ENCODE data around the gene PTBP3. TPM values are rescaled to one million over a fixed set of nuclear protein-coding genes. Genes with fewer than 3 reads are reported as not detected.

The PTBP3 gene
- total RNA-seq, 1 experiment from 2014 or later, result 141 TPM

DNA sequence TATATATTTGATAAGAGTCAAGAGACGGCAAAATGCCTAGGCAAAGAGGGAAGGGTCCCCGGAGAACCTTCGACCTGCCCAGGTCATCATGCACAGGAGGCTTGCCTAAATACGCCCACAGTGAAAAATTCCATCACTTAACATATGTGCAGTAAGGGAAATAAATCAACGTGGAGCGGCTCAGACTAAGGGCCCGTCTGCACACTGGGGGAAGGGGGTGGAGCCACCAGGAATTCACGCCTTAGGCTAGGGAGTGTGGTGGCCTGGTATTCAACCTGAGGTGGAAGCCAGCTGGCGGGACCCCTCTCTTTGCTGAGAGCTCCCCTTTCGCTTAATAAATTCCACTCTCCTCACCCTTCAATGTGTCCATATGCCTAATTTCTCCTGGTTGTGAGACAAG, 8.3 kb downstream of the PTBP3 start:
- no peak for DNase-seq
- H3K4me1 ChIP-seq (replicated peaks; ENCODE audit: insufficient read depth), result peaks cover 48% of the 10 kb centered on the region
- peaks cover 22% of the 10 kb centered on the region for H3F3A ChIP-seq (ENCODE audit: insufficient read depth, low read depth)
- no peak overlapping the region for H3K4me3 ChIP-seq
- no peaks in the 10 kb centered on the region for H3K27me3 ChIP-seq (ENCODE audit: insufficient read depth, low read depth)
- intact Hi-C loops (cut with micrococcal nuclease; ENCODE audit: unreplicated experiment), result no loop called here
- BruUV-seq (replicated peaks), result no TSS peak
- no peak overlapping the region for H3K4me2 ChIP-seq
- H3K27ac ChIP-seq, result no peak overlapping the region
- H3K9me3 ChIP-seq (ENCODE audit: insufficient read depth, low read depth), result no peaks in the 10 kb centered on the region; the same call in 1 of the 2 replicates
- H3K79me2 ChIP-seq (ENCODE audit: low read depth), result peaks cover 99% of the 10 kb centered on the region
- POLR2A ChIA-PET (ENCODE audit: unreplicated experiment), result no interaction called here
- CTCF ChIA-PET, result no interaction called here
- no peak overlapping the region for H2AFZ ChIP-seq
- TF ChIP-seq CTCF (conservative IDR thresholded peaks at IDR 0.05) (no peak), EZH2 (IDR thresholded peaks at IDR 0.05; ENCODE audit: low read depth) (no peak)
- H3K9me2 ChIP-seq (ENCODE audit: insufficient read depth), result no peaks in the 10 kb centered on the region
- H3K36me3 ChIP-seq (ENCODE audit: low read depth), result peaks cover 13% of the 10 kb centered on the region
- peaks cover 30% of the 10 kb centered on the region; the same call in 1 of the 2 replicates for H4K20me1 ChIP-seq (ENCODE audit: insufficient read depth)

DNA sequence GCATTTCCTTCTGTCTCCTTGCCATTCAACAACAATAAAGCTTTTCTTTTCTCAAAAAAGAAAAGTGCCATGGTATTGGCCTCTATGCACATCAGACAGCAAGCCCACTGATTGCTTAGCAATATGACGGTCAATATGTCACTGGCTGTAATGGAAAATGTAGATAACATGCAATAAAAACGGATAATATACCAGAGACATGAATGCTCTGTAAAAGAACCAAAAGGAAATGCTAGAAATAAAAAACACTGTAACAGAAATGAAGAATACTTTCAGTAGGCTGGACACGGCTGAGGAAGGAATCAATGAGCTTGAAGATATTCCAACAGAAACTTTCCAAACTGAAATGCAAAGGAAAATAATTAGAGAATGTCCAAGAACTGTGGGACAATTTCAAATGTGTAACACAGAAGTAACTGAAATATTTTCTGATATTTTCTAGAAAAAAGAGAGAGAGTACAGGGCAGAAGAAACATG, 10.0 kb downstream of the PTBP3 start:
- CTCF ChIA-PET, result interaction anchor here (0.6 kb wide), 1 partner anchor 145 kb away, joined by 4 read pairs; no protein-coding TSS in a partner anchor

DNA sequence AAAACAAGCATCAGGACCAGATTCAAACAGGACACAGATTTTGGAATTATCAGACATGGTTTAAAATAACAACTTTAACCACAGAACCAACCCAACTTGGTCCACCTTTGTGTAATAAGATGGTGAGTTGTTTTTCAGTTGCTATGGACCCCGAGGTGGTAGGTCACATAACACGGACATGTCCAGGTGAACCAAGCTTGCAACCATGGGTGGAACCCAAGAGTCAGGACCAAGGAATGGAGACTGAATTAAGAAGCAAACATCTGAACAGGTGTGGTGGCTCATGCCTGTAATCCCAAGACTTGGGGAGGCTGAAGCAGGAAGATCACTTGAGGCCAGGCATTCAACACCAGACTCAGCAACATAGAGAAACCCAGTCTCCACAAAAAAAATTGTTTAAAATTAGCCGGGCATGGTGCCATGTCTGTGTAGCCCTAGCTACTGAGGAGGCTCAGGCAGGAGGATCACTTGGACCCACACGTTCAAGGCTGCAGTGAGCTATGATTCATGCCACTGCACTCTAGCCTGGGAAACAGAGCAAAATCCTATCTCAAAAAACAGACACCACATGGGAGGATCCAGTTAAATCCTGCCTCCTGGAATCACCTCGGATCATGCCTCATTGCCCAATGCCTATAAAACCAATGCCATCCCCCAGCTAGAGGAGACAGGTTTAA, 10.6 kb downstream of the PTBP3 start:
- Histone ChIP-seq H3K9me2 (ENCODE audit: insufficient read depth) (no peaks in the 10 kb centered on the region), H3K4me3 (no peak overlapping the region), H2AFZ (no peak overlapping the region), H3K36me3 (ENCODE audit: low read depth) (peaks cover 12% of the 10 kb centered on the region; the same call in 1 of the 2 replicates), H3F3A (ENCODE audit: insufficient read depth, low read depth) (peaks cover 18% of the 10 kb centered on the region; the same call in 1 of the 2 replicates), H4K20me1 (ENCODE audit: insufficient read depth) (peaks cover 24% of the 10 kb centered on the region; the same call in 1 of the 2 replicates), H3K4me2 (no peak overlapping the region), H3K9me3 (ENCODE audit: insufficient read depth, low read depth) (no peaks in the 10 kb centered on the region; the same call in 1 of the 2 replicates), H3K27me3 (ENCODE audit: insufficient read depth, low read depth) (no peaks in the 10 kb centered on the region), H3K4me1 (replicated peaks; ENCODE audit: insufficient read depth) (peaks cover 27% of the 10 kb centered on the region), H3K79me2 (ENCODE audit: low read depth) (peaks cover 98% of the 10 kb centered on the region), H3K27ac (0 out of 2 replicates have a peak overlapping the region, but pooled peaks have one; percentile 5)
- ChIA-PET POLR2A (ENCODE audit: unreplicated experiment) (interaction anchor here (0.6 kb wide), 1 partner anchor 9 kb away, joined by 5 read pairs; no protein-coding TSS in a partner anchor), CTCF (interaction anchor here (0.6 kb wide), 1 partner anchor 145 kb away, joined by 4 read pairs; no protein-coding TSS in a partner anchor)
- TF ChIP-seq EZH2 (IDR thresholded peaks at IDR 0.05; ENCODE audit: low read depth), result no peak
- no peak for TF ChIP-seq CTCF (conservative IDR thresholded peaks at IDR 0.05)
- intact Hi-C loops (cut with micrococcal nuclease; ENCODE audit: unreplicated experiment), result no loop called here
- BruUV-seq (replicated peaks), result no TSS peak
- no peak for DNase-seq

More for the DNA sequence above, 10.0 kb downstream of the PTBP3 start:
- Histone ChIP-seq H3K9me2 (ENCODE audit: insufficient read depth) (no peaks in the 10 kb centered on the region), H3K27ac (peak overlapping the region; percentile 45; the same call in 1 of the 2 replicates), H3K4me3 (no peak overlapping the region), H3K9me3 (ENCODE audit: insufficient read depth, low read depth) (no peaks in the 10 kb centered on the region; the same call in 1 of the 2 replicates), H3K79me2 (ENCODE audit: low read depth) (peaks cover 98% of the 10 kb centered on the region), H3K4me2 (peak overlapping the region; percentile 15), H3K27me3 (ENCODE audit: insufficient read depth, low read depth) (no peaks in the 10 kb centered on the region), H3K36me3 (ENCODE audit: low read depth) (peaks cover 12% of the 10 kb centered on the region; the same call in 1 of the 2 replicates), H3F3A (ENCODE audit: insufficient read depth, low read depth) (peaks cover 19% of the 10 kb centered on the region), H3K4me1 (replicated peaks; ENCODE audit: insufficient read depth) (peaks cover 33% of the 10 kb centered on the region), H4K20me1 (ENCODE audit: insufficient read depth) (peaks cover 18% of the 10 kb centered on the region; the same call in 1 of the 2 replicates), H2AFZ (no peak overlapping the region)
- POLR2A ChIA-PET (ENCODE audit: unreplicated experiment), result interaction anchor here (0.7 kb wide), 1 partner anchor 213 kb away, joined by 3 read pairs; no protein-coding TSS in a partner anchor
- BruUV-seq (replicated peaks), result no TSS peak
- no peak for TF ChIP-seq CTCF (conservative IDR thresholded peaks at IDR 0.05)
- TF ChIP-seq EZH2 (IDR thresholded peaks at IDR 0.05; ENCODE audit: low read depth), result no peak
- no peak for DNase-seq
- intact Hi-C loops (cut with micrococcal nuclease; ENCODE audit: unreplicated experiment), result no loop called here
